ENCODE data around the gene NDC1.

DNA sequence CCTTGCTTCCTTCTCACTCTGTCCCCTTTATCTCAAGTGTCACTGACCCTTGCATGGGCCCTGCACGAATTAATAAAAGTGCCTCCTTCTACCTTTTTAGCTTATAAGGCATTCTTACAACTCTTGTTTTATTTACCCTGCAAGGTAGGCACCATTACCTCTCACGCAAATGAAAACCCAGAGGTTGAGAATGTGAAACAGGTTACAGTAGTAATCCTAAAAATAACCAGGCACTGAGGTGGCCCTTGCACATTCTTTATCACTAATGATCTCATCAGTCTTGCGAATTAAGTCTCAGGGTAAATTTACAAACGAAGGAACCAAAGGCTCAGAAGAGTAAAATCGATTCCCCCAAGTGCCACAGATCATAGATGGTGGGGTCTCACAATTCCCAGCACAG is 102.8 kb downstream of the NDC1 start:
- TF ChIP-seq, protein P1, sequence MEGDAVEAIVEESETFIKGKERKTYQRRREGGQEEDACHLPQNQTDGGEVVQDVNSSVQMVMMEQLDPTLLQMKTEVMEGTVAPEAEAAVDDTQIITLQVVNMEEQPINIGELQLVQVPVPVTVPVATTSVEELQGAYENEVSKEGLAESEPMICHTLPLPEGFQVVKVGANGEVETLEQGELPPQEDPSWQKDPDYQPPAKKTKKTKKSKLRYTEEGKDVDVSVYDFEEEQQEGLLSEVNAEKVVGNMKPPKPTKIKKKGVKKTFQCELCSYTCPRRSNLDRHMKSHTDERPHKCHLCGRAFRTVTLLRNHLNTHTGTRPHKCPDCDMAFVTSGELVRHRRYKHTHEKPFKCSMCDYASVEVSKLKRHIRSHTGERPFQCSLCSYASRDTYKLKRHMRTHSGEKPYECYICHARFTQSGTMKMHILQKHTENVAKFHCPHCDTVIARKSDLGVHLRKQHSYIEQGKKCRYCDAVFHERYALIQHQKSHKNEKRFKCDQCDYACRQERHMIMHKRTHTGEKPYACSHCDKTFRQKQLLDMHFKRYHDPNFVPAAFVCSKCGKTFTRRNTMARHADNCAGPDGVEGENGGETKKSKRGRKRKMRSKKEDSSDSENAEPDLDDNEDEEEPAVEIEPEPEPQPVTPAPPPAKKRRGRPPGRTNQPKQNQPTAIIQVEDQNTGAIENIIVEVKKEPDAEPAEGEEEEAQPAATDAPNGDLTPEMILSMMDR (IDR thresholded peaks at IDR 0.05; ENCODE audit: insufficient read depth, low read depth, low read length): no peak
- TF ChIP-seq EZH2 (IDR thresholded peaks at IDR 0.05; ENCODE audit: insufficient read depth, low read length): no peak
